ENCODE data around the gene SFMBT1.

SFMBT1 gene

DNA sequence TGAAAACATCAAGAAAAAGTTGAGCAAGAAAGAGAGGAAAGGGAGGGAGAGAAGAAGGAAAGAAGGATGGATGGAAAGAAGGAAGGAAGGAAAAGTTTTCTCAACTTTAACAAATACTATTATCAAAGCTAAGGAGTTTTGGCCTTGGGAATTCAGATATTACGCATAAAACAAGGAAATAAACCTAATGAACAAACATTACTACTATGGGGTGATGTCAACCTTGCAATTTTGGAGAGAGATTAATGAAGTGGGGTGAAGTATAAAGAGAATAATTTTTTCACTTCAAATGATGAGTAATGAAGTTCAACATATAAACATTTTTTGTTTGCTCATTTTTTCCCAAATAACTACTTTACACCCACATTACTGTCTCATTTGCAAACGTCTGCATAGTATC, 55.2 kb downstream of the SFMBT1 start:
- no peak for DNase-seq (ENCODE audit: low read depth in 2 of 2)

DNA sequence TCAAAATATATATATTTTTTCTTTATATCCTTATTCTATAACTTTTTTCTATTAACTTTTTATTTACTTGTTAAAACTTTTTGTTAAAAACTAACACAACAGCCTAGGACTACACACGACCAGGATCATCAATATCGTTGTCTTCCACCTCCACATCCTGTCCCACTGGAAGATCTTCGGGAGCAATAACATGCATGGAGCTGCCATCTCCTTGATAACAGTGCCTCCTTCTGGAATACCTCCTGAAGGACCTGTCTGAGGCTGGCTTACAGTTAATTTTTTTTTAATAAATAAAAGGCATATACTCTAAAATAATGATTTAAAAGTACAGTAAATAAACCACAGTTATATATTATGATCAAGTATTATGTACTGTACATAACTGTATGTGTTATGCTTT, 58.9 kb downstream of the SFMBT1 start:
- no peak for DNase-seq (ENCODE audit: low read depth in 2 of 2)

DNA sequence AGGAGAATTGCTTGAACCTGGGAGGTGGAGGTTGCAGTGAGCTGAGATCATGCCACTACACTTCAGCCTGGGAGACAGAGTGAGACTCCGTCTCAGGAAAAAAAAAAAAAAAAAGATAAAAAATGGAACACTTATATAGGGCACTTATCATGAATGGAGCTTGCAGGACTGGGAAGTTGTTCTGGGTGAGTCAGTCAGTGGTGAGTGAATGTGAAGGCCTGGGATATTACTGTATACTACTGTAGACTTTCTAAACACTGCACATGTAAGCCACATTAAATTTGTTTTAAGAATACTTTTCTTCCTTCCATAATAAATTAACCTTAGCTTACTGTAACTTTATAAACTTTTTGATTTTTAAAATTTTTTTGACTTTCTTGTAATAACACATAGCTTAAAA, 59.8 kb downstream of the SFMBT1 start:
- no peak for DNase-seq (ENCODE audit: low read depth in 2 of 2)

DNA sequence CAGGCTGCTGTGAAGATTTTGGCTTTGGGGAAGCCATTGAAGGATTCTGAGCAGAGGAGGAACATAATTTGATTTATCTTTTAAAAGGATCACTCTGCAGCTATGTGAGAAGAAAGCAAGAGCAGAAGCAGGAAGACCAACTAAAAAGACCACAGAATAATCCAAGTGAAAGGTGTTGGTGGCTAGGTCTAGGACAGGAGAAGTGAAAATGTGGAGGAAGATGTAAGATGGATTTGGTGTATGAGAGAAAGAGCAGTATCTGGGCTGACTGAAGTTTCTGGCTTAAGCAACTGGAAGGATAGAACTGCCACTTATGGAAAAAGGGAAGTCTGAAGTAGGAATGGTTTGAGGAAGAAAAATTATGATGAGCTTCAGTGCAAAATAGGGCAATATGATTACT, 62.0 kb downstream of the SFMBT1 start:
- DNase-seq (ENCODE audit: low read depth in 2 of 2), result no peak

DNA sequence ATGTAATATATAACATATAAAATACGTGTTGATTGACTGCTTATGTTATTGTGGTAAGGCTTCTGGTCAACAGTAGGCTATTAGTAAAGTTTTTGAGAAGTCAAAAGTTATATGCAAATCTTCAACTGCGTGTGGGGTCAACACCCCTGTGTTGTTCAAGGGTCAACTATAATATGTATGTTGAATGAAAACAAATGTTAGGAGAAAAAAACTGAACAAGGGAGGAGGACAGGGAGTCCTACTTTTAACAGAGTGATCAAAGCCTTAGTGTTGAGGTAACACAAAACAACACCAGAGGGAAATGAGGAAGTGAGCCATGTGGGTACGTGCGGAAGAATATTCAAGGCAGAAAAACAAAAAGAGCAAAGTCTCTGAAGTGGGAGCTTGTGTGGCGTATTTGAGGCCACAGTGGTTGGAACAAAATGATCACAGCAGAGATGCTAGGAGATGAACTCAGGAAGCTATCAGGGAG, 62.5 kb downstream of the SFMBT1 start:
- DNase-seq (ENCODE audit: low read depth in 2 of 2), result no peak

DNA sequence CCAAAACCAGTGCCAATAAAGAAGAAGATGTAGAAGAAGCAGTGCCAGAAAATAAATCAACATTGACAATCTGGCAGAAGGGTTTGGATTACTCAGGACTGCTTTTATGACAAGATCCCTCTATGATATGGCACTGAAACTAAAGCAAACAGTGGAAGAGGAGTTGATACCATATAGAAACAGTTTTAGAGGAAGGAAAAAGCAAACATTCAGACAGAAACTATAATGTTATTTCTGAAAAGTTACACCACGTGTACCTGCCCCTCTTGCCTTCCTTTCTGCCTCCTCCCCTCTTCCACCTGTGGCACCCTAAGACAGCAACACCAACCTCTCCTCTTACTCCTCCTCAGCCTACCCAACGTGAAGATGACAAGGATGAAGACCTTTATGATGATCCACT, 63.0 kb downstream of the SFMBT1 start:
- DNase-seq (ENCODE audit: low read depth in 2 of 2), result no peak

DNA sequence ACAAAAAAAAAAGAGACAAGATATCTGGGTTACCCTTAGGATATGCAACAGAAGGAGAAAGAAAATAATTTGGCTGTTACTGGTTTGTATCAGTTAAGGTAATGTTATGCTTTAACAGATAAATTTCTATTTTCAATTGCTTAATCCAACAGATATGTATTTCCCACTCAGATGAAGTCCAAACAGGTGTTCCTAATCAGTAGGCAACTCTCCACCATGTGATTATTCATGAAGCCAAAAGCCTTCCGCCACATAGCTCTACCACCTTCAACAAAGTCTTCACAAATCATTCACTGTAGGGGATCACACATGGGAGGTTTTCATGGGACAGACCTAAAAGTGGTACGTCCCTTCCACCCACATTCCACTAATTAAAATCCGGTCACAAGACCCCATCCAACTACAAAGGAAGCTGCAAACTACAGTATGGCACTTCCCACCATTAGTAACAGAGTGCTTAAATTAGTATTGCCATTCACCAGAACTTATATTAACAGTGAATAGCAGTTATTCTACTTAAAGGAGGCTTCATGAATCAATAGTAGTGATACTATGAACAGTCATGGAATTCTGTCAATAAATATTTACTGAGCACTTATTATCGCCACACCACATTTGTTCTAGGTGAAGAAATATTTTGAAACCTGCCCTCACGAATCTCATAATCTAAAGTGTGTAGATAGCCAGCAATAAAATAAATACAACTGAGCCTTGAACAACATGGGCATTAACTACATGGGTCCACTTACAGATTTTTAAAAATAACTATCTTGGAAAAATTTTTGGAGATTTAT, 66.5 kb downstream of the SFMBT1 start:
- no peak for DNase-seq (ENCODE audit: low read depth in 2 of 2)

- DNase-seq (ENCODE audit: low read depth in 2 of 2), result no peak
These were observed 67.6 kb downstream of the SFMBT1 start for GRCh38 chr3:52978109-52978754.

DNA sequence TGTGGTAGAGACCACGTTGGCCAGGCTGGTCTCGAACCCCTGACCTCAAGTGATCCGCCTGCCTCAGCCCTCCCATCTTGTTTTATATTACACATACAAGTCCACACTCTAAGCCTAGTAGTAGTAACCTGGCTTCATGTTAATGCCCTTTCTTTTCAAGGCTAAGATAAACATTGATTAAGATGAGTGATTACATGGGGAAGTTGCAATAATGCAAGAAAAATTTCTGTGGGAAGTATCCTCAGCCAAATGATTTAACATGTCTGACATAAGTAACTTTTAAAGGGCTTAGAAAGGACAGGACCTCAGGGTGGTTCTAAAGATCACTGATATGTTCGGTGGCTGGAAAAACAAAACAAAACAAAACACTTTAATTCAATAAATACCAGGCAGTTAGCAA, 72.1 kb downstream of the SFMBT1 start:
- no peak for DNase-seq (ENCODE audit: low read depth in 2 of 2)

GRCh38 chr3:52971895-52972294, 74.0 kb downstream of the SFMBT1 start:
- DNase-seq (ENCODE audit: low read depth in 2 of 2), result no peak

- DNase-seq (ENCODE audit: low read depth in 2 of 2), result no peak
These were observed 78.5 kb downstream of the SFMBT1 start for GRCh38 chr3:52967398-52967797.

DNA sequence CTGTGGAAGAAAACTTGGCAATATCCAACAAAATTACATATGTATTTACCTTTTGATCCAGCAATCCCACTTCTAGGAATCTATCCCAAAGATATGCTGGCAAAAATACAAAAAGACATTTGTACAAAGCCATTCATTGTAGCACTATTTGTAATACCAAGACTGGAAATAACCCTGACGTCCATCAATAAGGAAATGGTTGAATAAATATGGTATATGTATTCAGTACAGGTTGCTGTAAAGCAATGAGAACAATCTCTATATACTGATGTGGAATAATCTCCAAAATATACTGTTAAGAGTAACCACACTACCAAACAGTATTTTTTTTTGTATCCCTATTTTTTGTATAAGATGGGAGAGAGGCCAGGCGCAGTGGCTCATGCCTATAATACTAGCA, 83.7 kb downstream of the SFMBT1 start:
- no peak for DNase-seq (ENCODE audit: low read depth in 2 of 2)

- DNase-seq (ENCODE audit: low read depth in 2 of 2), result no peak
These were observed 86.1 kb downstream of the SFMBT1 start for GRCh38 chr3:52959773-52960172.

DNA sequence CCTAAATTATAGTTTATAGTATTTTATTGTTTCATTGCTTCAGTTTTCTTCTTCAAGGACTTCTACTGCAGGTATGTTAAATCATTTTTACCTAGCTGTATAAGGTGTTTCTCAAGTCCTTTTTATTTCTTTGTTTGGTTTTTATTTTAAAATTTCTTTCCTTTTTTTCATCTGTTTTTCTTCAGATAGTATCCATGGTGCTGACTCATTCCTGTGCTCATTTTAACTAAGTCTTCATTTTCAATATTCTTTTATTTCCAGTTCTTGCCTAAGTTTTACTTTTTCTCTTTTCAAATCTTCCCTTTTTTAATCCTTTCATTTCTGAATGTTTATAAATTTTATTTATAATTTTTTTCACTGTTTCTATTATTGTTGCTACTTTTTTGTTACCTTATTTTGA, 106.3 kb downstream of the SFMBT1 start:
- DNase-seq (ENCODE audit: low read depth in 2 of 2), result no peak

DNA sequence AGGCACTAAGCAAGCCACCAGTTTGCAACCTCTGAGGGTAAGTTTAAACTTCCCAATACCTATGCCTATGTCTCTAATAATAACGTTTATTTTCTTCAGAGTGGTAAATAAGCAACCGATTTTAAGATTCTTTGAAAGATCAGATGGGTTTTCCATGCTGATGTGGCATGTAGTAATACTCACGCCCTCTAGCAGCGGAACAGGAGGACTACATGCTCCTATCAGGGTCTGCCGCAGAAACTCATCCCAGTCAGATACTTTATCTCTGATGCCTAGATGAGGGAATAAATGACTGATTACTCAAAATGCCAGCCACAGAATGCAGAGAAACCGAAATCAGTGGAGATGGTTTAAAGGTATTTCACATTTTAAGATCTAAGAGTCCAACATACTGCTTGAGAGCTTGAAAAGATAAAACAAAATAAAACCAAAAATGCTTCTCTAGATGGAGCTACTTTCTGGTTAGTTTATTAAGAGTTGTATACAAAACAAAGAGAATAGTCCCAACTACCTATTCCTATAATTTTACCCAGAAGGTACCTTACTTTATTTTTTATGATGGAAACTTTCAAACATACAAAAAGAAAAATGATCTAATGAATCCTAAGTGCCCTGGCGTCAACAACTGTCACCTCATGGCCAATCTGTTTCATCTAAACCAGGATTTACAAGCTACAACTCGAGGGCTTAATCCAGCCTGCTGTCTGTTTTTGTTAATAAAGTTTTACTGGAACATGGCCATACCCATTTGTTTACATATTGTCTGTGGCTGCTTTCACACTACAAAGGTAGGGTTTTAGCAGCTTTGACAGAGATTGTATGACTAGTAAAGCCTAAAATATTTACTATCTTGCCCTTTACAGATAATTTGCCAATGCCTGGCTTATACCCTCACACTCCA, 111.0 kb downstream of the SFMBT1 start:
- DNase-seq (ENCODE audit: low read depth in 2 of 2), result peak; percentile 12 to 22

- DNase-seq (ENCODE audit: low read depth in 2 of 2), result no peak
These were observed 114.0 kb downstream of the SFMBT1 start for GRCh38 chr3:52931889-52932288.

GRCh38 chr3:52931328-52931727, 114.5 kb downstream of the SFMBT1 start:
- no peak for DNase-seq (ENCODE audit: low read depth in 2 of 2)

DNA sequence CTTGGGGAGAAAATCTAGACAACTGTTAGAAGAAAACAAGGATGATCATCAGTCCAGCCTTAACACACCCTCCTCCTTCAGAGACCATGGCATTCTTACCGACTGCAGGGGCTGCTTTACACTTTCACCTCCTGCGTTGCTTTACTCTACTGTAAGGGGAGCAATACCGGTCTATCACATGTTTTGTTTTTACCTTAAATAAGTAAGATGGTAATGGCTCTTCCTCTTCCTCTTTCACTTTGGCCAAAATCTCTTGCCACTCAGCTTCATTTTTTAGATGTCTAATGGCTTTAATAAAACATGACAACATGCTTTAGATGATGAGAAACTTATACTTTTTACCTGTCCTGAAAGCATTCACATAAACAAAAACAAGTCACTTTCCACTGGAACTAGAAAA, 115.1 kb downstream of the SFMBT1 start:
- no peak for DNase-seq (ENCODE audit: low read depth in 2 of 2)

GRCh38 chr3:52926554-52926953, 119.3 kb downstream of the SFMBT1 start:
- DNase-seq (ENCODE audit: low read depth in 2 of 2), result no peak

DNA sequence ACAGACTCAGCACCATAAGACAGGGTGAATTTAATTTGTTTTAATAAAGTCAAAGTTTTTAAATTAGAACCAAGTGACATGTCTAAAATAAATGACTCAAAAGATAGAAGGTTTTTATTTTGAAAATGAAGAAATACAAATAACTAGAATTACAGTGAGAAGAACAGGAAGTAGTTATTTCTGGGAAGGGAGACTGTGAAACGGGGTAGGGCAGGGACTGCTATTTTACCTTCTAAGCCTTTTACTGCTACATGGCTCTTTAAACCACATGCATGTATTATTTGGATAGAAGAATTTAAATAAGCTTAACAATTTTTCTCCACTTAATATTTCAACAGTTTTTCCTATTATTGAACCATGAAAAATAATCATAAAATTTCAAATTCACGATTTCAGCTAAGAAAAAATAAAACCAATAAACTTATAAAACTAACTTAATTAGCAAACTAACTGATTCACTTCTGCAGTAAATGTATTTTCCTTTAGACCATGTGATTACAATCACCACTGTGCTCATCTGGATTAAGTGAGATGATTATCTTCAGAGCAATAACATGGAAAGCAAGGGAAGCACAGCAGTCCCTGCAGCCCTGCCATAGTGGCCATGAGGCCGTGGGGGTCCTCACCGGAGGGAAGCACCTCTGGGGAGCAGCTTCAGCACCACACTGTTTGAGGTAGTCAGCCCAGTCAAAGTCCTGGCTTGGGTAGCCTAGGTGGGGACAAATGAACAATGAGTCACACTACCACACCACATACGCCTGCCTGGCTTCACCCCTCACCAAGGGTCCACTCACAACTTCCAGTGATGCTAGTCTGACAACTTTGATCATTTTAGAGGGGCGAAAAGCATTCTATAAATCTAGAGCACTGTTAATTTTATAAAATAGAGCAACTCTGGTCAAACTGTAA, 120.2 kb downstream of the SFMBT1 start:
- DNase-seq (ENCODE audit: low read depth in 2 of 2), result no peak

- DNase-seq (ENCODE audit: low read depth in 2 of 2), result no peak
These were observed 121.9 kb downstream of the SFMBT1 start for GRCh38 chr3:52923963-52924362.

Measured in fibroblast of skin of left quadriceps (primary cell).